HepG2 (cell line): ENCODE data around the gene SLIT3. TPM values are rescaled to one million over a fixed set of nuclear protein-coding genes. Genes with fewer than 3 reads are reported as not detected.

Source experiments
- ELF4 ChIP-seq: sonication (generic); formaldehyde crosslinking; IDR thresholded peaks from 2 replicates; pipeline ENCODE4 v1.5.0; 2020; ENCODE audit warnings: missing genetic modification reagents, mild to moderate bottlenecking, moderate library complexity, borderline replicate concordance
- MTA3 ChIP-seq: sonication (generic); formaldehyde crosslinking; IDR thresholded peaks from 2 replicates; pipeline ENCODE4 v1.4.0; 2020; ENCODE audit warnings: missing genetic modification reagents
- NFIC ChIP-seq: IDR thresholded peaks from 2 replicates; pipeline ENCODE4 v1.6.1; 2012; ENCODE audit warnings: mild to moderate bottlenecking, low read length, inconsistent platforms
- STAG1 ChIP-seq: sonication (generic); formaldehyde crosslinking; IDR thresholded peaks from 2 replicates; pipeline ENCODE4 v1.4.0; 2020; ENCODE audit warnings: missing genetic modification reagents
- TBL1XR1 ChIP-seq: fragments of 150-350 bp; IDR thresholded peaks from 2 replicates; pipeline ENCODE4 v1.6.1; 2014; ENCODE audit warnings: borderline replicate concordance, low read length; ENCODE audit not compliant: partially characterized antibody
- XBP1 ChIP-seq: sonication (generic); formaldehyde crosslinking; IDR thresholded peaks from 2 replicates; pipeline ENCODE4 v1.5.0; 2020; ENCODE audit warnings: missing genetic modification reagents
- XRCC5 ChIP-seq: fragments of 200-400 bp; formaldehyde crosslinking; optimal IDR thresholded peaks from 2 replicates; pipeline ENCODE3; 2017; ENCODE audit warnings: mild to moderate bottlenecking, low read length
- ZBTB20 ChIP-seq: sonication (generic); formaldehyde crosslinking; IDR thresholded peaks from 2 replicates; pipeline ENCODE4 v1.8.1; 2023; ENCODE audit warnings: missing genetic modification reagents, low read depth, mild to moderate bottlenecking, borderline replicate concordance
- ZNF225 ChIP-seq: sonication (generic); formaldehyde crosslinking; IDR thresholded peaks from 2 replicates; pipeline ENCODE4 v1.4.0; 2020; ENCODE audit warnings: mild to moderate bottlenecking, missing genetic modification reagents
- ZNF329 ChIP-seq: sonication (generic); formaldehyde crosslinking; IDR thresholded peaks from 2 replicates; pipeline ENCODE4 v1.9.0; 2021; ENCODE audit warnings: low read depth, mild to moderate bottlenecking, missing genetic modification reagents
- polyA plus RNA-seq, 8 experiments: library from polyadenylated mRNA; depleted of rRNA in 3 of 8; stranded (reverse) in 7 of 8; unstranded in 1 of 8; fragments of >200 nt; fragmentation: Illumina TruSeq in 4 of 8; extraction: Trizol in 4 of 8; gene quantifications; 2 replicates each; pipeline versions ENCODE4 v1.2.1 to v1.2.3, GENCODE V29; 2011 to 2016; ENCODE audit warnings: low read depth in 4 of 8, missing spikeins in 1 of 8, mixed read lengths in 1 of 8; ENCODE audit not compliant: insufficient read depth in 1 of 8
- total RNA-seq, 5 experiments: library from RNA; depleted of rRNA; stranded (reverse); fragments of >200 nt; fragmentation: Illumina TruSeq; extraction: Trizol; gene quantifications; 2 replicates each; pipeline ENCODE4 v1.2.3, GENCODE V29; 2016; ENCODE audit warnings: low read depth in 1 of 5
- TF ChIP-seq, protein P1 (sequence below): IDR thresholded peaks from 2 replicates; pipeline ENCODE4 v1.6.1; 2012; ENCODE audit warnings: low read depth, low read length, improper control_type of control experiment
- TF ChIP-seq, protein P2 (sequence below): sonication (generic); formaldehyde crosslinking; IDR thresholded peaks from 2 replicates; pipeline ENCODE4 v1.8.0; 2022; ENCODE audit warnings: low read depth, missing genetic modification reagents
- TF ChIP-seq, protein P3 (sequence below), 2 experiments: sonication (generic) in 1 of 2; formaldehyde crosslinking in 1 of 2; IDR thresholded peaks; 2 replicates each; pipeline versions ENCODE4 v1.4.0 to v1.6.1; 2016 to 2020; ENCODE audit warnings: borderline replicate concordance in 1 of 2, low read depth in 1 of 2, mild to moderate bottlenecking in 1 of 2, missing genetic modification reagents in 1 of 2
- TF ChIP-seq, protein P4 (sequence below): IDR thresholded peaks from 2 replicates; pipeline ENCODE4 v1.6.1; 2016
- TF ChIP-seq, protein P5 (sequence below): sonication (generic); formaldehyde crosslinking; IDR thresholded peaks from 2 replicates; pipeline ENCODE4 v1.8.1; 2023; ENCODE audit warnings: missing genetic modification reagents, mild to moderate bottlenecking, borderline replicate concordance
- TF ChIP-seq, protein P6 (sequence below): sonication (generic); formaldehyde crosslinking; IDR thresholded peaks from 2 replicates; pipeline ENCODE4 v1.5.0; 2020; ENCODE audit warnings: mild to moderate bottlenecking, missing genetic modification reagents, borderline replicate concordance

Gene SLIT3
- total and polyA plus RNA-seq, 2 of the 13 experiments (the other 11 are each of a cell fraction or from before 2014, with no cell fraction given) = not detected

DNA sequence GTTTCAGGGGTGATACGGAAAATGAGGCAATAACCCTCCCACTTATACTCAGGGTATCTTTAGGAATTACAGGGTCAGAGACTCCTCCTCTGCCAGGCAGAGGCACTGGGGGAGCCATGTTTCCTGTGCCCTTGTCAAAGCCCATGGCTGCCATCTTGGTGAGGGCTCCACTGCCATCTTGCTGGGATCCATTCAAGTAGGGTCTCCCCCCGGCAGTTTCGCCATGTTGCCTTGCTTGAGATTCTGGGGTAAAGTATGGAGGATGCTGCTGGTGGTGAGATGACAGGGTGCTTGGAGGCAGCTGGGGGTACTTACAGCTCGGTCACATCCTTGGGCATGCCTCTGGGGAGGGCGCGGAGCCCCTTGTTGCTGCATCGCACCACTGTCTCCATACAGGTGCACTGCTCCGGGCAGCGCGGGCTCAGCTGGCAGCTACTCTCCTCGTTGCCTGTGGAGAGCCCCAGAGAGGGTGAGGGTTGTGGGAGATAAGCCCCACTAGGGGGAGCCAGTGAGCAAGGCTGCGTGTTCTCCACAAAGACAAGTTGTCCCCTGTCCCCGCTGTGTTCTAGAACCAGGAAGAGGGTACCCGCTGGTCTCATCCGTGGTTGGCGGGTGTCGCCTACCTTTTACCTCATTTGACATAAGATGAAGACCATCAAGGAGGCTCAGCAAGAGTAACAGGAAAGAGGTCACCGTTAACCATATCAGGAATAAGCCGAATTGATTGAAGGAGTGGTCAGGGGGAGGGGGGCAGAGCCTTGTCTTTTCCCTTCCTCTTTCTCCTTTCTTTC, 552.8 kb downstream of the SLIT3 start (continued):
- TF ChIP-seq, protein P1, sequence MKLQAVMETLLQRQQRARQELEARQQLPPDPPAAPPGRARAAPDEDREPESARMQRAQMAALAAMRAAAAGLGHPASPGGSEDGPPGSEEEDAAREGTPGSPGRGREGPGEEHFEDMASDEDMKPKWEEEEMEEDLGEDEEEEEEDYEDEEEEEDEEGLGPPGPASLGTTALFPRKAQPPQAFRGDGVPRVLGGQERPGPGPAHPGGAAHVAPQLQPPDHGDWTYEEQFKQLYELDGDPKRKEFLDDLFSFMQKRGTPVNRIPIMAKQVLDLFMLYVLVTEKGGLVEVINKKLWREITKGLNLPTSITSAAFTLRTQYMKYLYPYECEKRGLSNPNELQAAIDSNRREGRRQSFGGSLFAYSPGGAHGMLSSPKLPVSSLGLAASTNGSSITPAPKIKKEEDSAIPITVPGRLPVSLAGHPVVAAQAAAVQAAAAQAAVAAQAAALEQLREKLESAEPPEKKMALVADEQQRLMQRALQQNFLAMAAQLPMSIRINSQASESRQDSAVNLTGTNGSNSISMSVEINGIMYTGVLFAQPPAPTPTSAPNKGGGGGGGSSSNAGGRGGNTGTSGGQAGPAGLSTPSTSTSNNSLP = no peak
- TF ChIP-seq, protein P2, sequence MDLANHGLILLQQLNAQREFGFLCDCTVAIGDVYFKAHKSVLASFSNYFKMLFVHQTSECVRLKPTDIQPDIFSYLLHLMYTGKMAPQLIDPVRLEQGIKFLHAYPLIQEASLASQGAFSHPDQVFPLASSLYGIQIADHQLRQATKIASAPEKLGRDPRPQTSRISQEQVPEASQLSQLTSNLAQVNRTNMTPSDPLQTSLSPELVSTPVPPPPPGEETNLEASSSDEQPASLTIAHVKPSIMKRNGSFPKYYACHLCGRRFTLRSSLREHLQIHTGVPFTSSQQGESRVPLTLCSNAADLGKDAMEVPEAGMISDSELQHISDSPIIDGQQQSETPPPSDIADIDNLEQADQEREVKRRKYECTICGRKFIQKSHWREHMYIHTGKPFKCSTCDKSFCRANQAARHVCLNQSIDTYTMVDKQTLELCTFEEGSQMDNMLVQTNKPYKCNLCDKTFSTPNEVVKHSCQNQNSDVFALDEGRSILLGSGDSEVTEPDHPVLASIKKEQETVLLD (CRISPR knock-in tag) = no peak
- TF ChIP-seq NFIC (no peak), ELF4 (CRISPR knock-in tag) (no peak), XBP1 (no peak), XRCC5 (peak; percentile 59), ZBTB20 (CRISPR knock-in tag) (no peak), STAG1 (CRISPR knock-in tag) (peak; percentile 56), MTA3 (no peak), ZNF225 (no peak), ZNF329 (CRISPR knock-in tag) (no peak), TBL1XR1 (no peak)
- TF ChIP-seq, protein P3, sequence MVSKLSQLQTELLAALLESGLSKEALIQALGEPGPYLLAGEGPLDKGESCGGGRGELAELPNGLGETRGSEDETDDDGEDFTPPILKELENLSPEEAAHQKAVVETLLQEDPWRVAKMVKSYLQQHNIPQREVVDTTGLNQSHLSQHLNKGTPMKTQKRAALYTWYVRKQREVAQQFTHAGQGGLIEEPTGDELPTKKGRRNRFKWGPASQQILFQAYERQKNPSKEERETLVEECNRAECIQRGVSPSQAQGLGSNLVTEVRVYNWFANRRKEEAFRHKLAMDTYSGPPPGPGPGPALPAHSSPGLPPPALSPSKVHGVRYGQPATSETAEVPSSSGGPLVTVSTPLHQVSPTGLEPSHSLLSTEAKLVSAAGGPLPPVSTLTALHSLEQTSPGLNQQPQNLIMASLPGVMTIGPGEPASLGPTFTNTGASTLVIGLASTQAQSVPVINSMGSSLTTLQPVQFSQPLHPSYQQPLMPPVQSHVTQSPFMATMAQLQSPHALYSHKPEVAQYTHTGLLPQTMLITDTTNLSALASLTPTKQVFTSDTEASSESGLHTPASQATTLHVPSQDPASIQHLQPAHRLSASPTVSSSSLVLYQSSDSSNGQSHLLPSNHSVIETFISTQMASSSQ (IDR thresholded peaks at IDR 0.05; ENCODE audit: low read depth) = no peak
- TF ChIP-seq, protein P3 (CRISPR knock-in tag; IDR thresholded peaks at IDR 0.05; ENCODE audit: borderline replicate concordance) = no peak
- TF ChIP-seq, protein P4, sequence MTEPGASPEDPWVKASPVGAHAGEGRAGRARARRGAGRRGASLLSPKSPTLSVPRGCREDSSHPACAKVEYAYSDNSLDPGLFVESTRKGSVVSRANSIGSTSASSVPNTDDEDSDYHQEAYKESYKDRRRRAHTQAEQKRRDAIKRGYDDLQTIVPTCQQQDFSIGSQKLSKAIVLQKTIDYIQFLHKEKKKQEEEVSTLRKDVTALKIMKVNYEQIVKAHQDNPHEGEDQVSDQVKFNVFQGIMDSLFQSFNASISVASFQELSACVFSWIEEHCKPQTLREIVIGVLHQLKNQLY (CRISPR knock-in tag) = no peak
- TF ChIP-seq, protein P5, sequence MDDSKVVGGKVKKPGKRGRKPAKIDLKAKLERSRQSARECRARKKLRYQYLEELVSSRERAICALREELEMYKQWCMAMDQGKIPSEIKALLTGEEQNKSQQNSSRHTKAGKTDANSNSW (CRISPR knock-in tag) = no peak
- TF ChIP-seq, protein P6, sequence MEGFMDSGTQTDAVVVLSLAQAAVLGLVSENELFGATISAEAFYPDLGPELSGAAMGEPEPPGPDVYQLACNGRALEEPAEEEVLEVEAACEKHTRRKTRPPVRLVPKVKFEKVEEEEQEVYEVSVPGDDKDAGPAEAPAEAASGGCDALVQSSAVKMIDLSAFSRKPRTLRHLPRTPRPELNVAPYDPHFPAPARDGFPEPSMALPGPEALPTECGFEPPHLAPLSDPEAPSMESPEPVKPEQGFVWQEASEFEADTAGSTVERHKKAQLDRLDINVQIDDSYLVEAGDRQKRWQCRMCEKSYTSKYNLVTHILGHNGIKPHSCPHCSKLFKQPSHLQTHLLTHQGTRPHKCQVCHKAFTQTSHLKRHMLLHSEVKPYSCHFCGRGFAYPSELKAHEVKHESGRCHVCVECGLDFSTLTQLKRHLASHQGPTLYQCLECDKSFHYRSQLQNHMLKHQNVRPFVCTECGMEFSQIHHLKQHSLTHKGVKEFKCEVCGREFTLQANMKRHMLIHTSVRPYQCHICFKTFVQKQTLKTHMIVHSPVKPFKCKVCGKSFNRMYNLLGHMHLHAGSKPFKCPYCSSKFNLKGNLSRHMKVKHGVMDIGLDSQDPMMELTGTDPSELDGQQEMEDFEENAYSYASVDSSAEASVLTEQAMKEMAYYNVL (CRISPR knock-in tag) = no peak
- TF ChIP-seq, all 625 proteins: peak for 6
